Kidney (tissue), 14 donors: ENCODE data around the gene GRIN1. TPM values are rescaled to one million over a fixed set of nuclear protein-coding genes. Genes with fewer than 3 reads are reported as not detected.

Experiments
- DNase-seq, 5 donors: peaks; one replicate each; pipeline ENCODE4 v3.0.0-alpha.2; 2013 to 2020
- FAIRE-seq: peaks from 2 replicates; lab custom pipeline; 2012; peaks lifted over from hg19 to GRCh38; lab: Jason Lieb, UNC
- H3K27ac ChIP-seq, 2 donors: one replicate each; pipeline ENCODE4 v1.7.0; 2013; ENCODE audit warnings: low read depth in 2 of 2, low read length in 2 of 2, inconsistent platforms in 1 of 2
- H3K27me3 ChIP-seq: one replicate; pipeline ENCODE4 v1.7.1; 2013; ENCODE audit warnings: low read length, inconsistent platforms; ENCODE audit not compliant: control insufficient read depth, insufficient read depth
- H3K36me3 ChIP-seq, 3 donors: one replicate each; pipeline versions ENCODE4 v1.7.0 to v1.7.1; 2013; ENCODE audit warnings: low read length in 3 of 3, control low read depth in 1 of 3, inconsistent platforms in 1 of 3; ENCODE audit not compliant: insufficient read depth in 3 of 3, control insufficient read depth in 2 of 3
- H3K4me1 ChIP-seq, 3 donors: one replicate each; pipeline versions ENCODE4 v1.7.0 to v1.7.1; 2013; ENCODE audit warnings: low read length in 3 of 3, inconsistent platforms in 1 of 3, low read depth in 1 of 3; ENCODE audit not compliant: control insufficient read depth in 2 of 3, insufficient read depth in 2 of 3
- H3K4me3 ChIP-seq, 3 donors: one replicate each; pipeline versions ENCODE4 v1.7.0 to v1.8.1; 2013; ENCODE audit warnings: low read length in 3 of 3, control low read depth in 1 of 3, inconsistent platforms in 1 of 3
- H3K9ac ChIP-seq, 3 donors: one replicate each; pipeline versions ENCODE4 v1.7.0 to v1.7.1; 2013; ENCODE audit warnings: low read length in 3 of 3, control low read depth in 1 of 3, inconsistent platforms in 1 of 3
- H3K9me3 ChIP-seq, 3 donors: one replicate each; pipeline versions ENCODE4 v1.7.0 to v1.7.1; 2013; ENCODE audit warnings: low read length in 3 of 3, control low read depth in 1 of 3, inconsistent platforms in 1 of 3; ENCODE audit not compliant: control insufficient read depth in 2 of 3, insufficient read depth in 1 of 3
- intact Hi-C: fragments of 100-400 bp; cut with DNase I; formaldehyde crosslinking; loops from one replicate; pipeline ENCODE4 v1.11.1; 2022
- polyA plus RNA-seq: library from polyadenylated mRNA; stranded (reverse); fragments of 350-450 nt; fragmentation: Illumina TruSeq; extraction: RNeasy Lipid Tissue Mini Kit (QIAGEN cat#74804); gene quantifications from one replicate; pipeline ENCODE4 v1.2.3, GENCODE V29; 2014; ENCODE audit warnings: low read depth, low replicate concordance; ENCODE audit not compliant: insufficient read depth
- total RNA-seq: library from RNA; stranded (reverse); fragmentation: NEBNext Ultra II Directional; extraction: Animal tissue kit (Norgen Biotek cat#: 25700); gene quantifications from one replicate; pipeline ENCODE4 v1.2.1, GENCODE V29; 2021
- TF ChIP-seq, protein P1 (sequence below): IDR thresholded peaks from 3 replicates; pipeline ENCODE4 v1.5.1; 2012; ENCODE audit warnings: mild to moderate bottlenecking, moderate library complexity, borderline replicate concordance; ENCODE audit not compliant: insufficient read depth; ENCODE audit errors: extremely low read depth
- donor health status: control.
- donor health status: control.
- donor health status: control.
- donor health status: control.
- donor health status: control.
- donor health status: DM: yes; HTN: yes; CAD: no.
- donor health status: Normal renal cell carcinoma (clear cell type).

GRIN1 gene
- total and polyA plus RNA-seq, 2 donors from 2014 or later: 0.47 TPM; not detected in 1

DNA sequence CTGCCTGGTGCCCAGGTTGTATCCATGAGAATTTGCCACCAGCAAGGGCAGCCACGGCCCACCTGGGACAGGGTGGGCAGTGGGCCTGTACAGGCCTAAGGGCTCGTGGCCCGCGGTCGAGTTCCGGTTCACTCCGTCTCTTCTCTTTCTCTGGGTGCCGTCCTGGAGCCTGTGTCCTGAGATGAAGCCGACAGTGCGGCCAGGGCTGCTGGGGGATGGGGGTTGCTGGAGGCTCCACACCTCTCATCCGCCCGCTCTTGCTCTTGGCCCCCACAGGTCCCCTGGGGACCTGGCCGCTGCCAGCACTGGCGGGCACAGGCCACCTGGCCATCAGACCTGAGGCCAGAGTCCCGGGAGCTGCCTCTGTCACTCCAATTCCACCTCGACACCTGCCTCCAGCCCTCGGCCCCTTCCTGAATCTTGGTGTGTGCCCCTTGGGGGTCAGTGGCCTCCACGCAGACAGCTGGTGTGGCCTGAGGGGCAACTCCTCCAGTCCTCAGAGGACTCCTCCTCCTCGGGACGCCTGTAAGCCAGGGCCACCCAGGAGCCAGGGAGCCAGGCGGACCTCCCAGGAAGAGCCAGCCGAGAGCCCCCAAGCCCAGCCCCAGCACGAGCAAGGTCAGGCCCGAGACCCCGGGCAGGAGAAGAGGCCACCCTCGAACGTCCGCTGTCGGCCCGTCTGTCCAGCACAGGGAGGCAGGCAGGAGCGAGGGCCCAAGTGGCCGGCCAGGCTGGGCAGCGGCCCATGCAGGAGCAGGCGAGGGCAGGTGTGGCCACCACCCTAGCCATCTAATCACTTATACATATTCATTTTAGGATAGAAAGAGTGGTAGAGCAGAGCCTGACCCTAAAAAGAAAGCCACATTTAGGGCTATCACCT is 25.7 kb downstream of the GRIN1 start:
- no peak overlapping the region for H3K4me3 ChIP-seq
- no peak for DNase-seq
- FAIRE-seq: no peak
- H3K9me3 ChIP-seq: no peaks in the 10 kb centered on the region
- H3K9ac ChIP-seq: no peak overlapping the region
- TF ChIP-seq, protein P1, sequence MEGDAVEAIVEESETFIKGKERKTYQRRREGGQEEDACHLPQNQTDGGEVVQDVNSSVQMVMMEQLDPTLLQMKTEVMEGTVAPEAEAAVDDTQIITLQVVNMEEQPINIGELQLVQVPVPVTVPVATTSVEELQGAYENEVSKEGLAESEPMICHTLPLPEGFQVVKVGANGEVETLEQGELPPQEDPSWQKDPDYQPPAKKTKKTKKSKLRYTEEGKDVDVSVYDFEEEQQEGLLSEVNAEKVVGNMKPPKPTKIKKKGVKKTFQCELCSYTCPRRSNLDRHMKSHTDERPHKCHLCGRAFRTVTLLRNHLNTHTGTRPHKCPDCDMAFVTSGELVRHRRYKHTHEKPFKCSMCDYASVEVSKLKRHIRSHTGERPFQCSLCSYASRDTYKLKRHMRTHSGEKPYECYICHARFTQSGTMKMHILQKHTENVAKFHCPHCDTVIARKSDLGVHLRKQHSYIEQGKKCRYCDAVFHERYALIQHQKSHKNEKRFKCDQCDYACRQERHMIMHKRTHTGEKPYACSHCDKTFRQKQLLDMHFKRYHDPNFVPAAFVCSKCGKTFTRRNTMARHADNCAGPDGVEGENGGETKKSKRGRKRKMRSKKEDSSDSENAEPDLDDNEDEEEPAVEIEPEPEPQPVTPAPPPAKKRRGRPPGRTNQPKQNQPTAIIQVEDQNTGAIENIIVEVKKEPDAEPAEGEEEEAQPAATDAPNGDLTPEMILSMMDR: no peak
- no peaks in the 10 kb centered on the region for H3K36me3 ChIP-seq
- H3K4me1 ChIP-seq: peaks cover 0 to 14% (median 0%) of the 10 kb centered on the region in 3 donors
- intact Hi-C loops: no loop called here
- H3K27ac ChIP-seq: no peak overlapping the region
- peaks cover 31% of the 10 kb centered on the region for H3K27me3 ChIP-seq

GRCh38 chr9:137165250-137165836 is 26.4 kb downstream of the GRIN1 start:
- Histone ChIP-seq H3K9ac (no peak overlapping the region), H3K36me3 (no peaks in the 10 kb centered on the region), H3K27me3 (peaks cover 28% of the 10 kb centered on the region), H3K27ac (no peak overlapping the region), H3K4me1 (peaks cover 0 to 14% (median 0%) of the 10 kb centered on the region in 3 donors), H3K9me3 (no peaks in the 10 kb centered on the region), H3K4me3 (no peak overlapping the region)
- intact Hi-C loops: no loop called here
- no peak for DNase-seq
- no peak for FAIRE-seq
- TF ChIP-seq, protein P1: no peak

- H3K27me3 ChIP-seq: peaks cover 28% of the 10 kb centered on the region
- DNase-seq (no peak), FAIRE-seq (no peak)
- H3K27ac ChIP-seq: no peak overlapping the region
- no peak overlapping the region for H3K9ac ChIP-seq
- TF ChIP-seq, protein P1: no peak
- no peak overlapping the region for H3K4me3 ChIP-seq
- no peaks in the 10 kb centered on the region for H3K36me3 ChIP-seq
- intact Hi-C loops: no loop called here
- no peaks in the 10 kb centered on the region for H3K9me3 ChIP-seq
- peaks cover 0 to 14% (median 0%) of the 10 kb centered on the region in 3 donors for H3K4me1 ChIP-seq
These were observed 27.7 kb downstream of the GRIN1 start for GRCh38 chr9:137166380-137167229.
